ENCODE data around the gene DDX41.
"Not testable (repeated sequence)": the region's sequence is repeated elsewhere in the genome, so short reads cannot be mapped to it uniquely, and the experiment has no call there.

DDX41 gene

DNA sequence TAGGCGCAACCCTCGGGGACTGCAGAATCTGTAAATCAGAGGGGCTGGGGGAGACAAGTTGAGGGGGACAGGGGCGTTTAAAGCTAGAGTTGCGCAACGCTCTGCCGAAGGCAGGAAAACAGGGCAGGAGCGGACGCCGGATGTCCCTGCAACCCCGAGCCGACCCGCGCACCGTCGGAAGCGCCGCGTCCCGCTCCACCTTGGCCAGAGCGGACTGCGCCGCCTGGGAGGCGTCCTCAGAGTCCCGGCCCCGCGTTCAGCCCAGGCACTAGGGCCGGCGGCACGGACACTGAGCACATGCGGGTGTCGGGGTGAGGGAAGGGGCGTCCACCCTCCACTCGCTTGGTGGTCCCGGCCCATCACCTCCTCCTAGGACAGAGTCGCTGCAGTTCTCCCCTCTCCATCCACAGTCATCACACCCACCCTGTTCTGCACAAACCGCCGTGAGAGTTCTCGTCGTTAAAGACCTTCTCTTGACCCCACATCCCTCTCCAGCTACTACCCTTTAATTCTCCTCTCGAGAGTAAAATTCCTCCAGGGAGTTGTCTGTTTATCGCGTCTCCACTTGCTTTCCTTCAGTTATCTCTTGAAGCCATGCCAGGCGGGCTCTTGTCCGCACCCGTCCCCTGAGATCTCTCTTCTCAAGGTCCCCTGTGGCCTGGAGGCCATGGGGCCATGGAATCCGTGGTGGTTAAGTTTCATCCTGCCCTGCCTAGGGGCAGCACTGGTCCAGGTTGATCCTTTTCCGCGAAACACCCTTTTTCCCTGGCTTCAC is 18.6 kb downstream of the DDX41 start:
- no peak for DNase-seq (ENCODE audit: low read depth in 2 of 2)

DNA sequence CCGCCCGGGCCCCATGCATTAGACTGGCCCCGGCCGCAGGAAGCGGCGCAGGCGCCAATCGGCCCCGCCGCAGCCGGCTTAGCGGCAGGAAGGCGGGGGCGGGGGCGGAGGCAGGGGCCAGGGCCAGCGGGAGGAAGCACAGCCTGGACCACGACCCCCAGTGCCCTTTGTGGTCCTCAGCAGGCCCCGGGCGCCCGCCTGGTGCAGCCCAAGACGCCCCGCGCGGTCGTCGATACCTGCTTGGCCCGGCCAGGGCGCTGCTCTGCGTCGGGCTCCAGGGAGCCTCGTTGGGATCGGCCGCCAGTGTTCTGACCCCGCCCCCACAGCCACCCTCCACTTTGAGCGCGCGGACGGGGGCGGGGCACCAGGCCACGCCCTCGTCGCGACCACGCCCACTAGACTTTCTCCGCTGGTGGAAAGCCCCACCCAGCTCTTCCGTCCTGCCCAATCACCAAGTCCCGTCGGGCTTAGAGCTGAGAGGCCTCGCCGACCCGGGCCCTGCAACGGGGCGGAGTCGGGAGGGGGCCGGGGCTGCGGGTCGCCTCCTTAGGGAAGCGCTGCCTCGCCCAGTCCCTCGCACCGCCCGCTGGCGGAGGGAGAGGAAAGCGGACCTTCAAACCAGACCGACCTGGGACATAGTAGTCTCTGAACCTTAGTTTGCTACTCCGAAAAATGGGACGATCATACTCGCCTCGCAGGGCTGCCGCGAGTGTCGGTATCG is 19.3 kb downstream of the DDX41 start, which contains the start of gene PDLIM7:
PDLIM7 (minus strand) TSS at position 313 of the 721 bp plus-strand sequence. CDS start 1,092 bp downstream, outside the sequence.
- peak; percentile 86 to 90 for DNase-seq (ENCODE audit: low read depth in 2 of 2)

DNA sequence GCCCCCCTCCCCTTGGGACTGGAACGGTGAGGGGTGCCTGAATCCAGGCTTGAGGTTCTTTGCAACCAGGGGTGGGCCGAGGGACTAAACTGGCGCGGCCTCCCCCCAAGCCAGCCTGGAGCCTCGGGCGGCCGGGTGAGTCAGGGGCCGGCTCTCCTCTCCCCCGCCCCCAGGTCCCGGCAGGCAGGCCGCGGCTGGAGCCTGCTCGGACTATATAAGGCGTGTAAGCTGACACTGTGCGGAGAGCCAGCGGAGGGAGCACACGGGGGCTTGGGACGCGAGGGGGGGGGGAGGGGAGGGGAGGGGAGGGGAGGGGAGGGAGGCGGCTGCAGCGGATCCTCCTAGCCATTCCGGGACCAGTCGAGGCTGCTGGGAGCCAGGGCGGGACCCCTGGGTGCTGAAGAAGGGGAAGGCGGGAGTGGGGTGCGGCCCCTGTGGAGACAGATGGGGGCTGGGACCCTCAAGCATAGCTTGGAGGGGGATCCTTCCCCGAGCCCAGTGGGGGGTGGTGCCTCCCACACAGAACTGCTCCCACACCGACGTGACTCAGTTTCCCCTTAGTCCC is 20.0 kb downstream of the DDX41 start:
- no peak for DNase-seq (ENCODE audit: low read depth in 2 of 2)

DNA sequence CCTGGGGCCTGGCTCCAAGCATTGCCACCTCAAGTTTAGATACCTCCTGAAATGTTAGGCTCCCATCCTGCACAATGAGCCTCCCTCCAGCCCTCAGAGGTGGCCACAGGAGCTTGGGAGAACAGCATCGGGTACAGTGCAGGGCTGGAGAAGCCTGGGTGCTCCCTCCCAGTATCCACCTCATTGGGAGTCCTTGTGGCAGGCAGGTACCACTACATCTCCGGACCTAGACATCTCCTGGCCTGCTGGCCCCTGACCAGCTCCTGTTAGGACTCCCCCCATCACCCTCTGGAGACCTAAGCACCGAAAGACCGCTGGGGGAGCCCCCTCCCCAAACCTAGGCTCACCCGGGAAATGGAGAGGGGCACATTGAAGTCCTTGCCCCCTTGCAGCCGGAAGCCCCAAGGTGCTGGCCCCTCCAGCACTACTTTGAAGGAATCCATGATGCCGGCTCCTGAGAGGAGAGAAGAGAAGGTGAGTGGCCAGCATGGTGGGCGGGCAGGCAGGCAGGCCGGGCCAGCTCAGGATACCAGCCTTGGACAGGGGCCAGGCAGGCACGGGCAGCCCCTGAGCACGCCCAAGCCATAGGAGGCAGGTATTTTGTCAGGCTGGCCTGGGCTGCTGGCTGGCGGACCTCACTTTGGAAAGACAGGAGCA is 20.6 kb downstream of the DDX41 start:
- no peak for DNase-seq (ENCODE audit: low read depth in 2 of 2)

DNA sequence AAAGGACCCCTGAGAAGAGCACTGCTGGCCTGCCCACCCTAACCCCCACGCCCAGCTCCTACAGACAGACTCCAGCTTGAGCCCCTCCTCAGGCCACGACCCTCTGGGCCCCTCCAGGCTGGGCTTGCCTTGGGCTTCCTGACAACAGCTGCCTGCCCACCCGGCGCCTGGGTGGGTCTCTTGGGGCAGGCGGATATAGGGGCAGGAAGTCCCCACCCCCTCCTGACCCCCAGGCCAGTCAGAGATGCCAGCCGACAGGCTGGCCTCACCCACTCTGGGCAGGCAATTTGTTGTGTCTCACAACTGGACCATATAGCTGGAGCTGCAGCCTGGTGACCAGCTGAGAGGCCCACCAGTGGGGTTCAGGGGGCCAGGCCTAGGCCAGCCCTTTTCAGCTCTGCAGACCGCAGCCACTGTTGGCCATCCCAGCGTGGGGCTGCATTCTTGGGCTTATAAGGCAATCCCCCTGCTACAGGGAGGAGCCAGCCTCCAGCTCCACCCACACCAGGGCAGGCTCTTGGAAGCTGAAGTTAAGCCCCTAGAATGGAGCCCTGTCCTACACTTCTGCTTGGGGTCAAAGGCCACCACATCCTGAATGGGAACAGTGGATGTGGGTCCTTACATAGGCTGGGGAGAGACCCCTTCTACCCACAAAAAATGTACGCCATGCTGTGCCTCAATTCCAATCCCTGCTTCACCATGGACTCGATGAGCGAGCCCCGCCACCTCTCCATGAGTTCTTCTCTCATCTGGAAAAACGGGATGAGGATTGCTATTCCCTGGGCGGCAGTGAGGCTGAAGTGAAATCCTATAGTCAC is 21.3 kb downstream of the DDX41 start:
- DNase-seq (ENCODE audit: low read depth in 2 of 2), result no peak

DNA sequence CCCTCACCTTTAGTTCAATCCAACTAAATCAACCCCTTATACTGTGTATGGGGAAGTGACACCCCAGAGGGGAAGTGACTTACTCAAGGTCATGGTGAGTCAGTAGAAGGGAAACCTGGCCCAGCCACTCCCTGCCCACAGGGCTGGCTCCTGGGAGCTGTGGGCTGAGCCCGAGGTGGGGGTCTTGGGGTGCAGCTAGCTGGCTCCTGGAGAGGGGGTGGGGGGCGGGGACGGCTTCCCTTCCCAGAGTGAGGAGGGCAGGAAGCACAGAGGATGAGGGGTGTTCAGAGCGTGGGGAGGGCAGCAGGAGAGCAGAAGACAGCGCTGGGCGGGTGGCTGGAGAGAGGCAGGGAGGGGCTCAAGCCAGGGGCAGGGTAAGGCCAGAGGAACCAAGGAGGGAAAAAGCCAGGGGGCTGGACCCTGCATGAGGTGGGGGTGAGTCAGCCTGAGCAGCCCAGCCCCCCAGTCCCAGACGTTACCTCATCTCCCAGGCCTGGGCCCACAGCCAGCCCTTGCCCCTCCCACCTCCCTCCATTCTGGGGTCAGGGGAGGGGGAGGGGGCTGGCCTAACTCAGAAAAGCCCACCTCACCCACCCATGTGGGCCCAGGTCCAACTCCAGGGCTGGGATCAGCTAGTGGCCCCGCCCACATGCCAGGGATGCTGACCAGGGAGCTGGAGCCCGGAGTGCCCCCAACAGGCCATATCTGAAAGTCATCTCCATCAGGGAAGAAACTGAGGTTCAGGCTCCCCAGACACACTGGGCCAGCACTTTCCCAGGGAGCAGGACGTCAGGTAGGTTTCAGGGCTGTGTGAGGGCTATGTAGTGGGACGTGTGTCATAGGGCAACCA is 22.2 kb downstream of the DDX41 start:
- DNase-seq (ENCODE audit: low read depth in 2 of 2), result no peak

DNA sequence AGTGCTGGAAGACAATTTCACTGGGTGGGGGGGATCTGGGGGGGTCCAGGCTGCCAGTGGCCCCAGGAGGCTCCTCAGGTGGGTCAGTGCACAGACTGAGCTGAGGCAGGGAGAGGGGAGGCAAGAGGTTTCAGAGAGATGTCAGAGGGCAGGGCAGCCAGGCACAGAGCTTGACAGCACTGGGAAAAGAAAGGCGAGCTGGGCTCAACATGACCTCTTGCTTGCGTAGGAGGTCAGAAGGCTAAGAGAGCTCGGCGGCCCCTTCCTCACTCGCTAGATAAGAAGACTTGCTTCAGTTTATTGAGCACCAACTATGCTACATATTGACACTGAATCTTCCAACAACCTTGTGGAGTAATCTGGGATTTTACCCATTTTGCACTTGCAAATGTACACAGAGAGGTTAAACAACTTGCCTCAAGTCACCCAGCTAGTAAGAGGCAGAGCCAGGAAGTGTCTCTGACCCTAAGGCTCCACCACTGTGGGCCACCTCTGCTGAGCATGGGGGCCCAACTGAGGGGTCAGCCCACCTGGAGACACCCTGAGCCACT is 22.9 kb downstream of the DDX41 start:
- DNase-seq (ENCODE audit: low read depth in 2 of 2), result no peak

DNA sequence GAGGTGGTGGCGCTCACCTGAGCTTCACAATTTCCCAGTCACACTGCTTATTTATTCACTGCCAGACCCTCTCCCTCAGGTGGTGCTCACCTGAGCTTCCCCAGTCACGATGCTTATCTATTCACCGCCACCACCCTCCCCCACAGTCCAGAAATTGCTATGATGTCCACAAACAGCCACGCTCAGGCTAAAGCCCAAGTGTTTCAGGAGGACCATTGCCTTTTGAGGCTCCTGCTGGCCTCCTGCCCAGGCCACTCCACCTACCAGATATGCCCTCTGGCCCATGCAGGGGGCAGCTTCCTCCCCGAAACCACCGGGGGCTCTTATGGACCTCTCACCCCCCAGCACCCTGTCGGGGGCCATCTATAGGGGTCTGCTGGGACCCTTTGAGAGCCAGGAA is 23.9 kb downstream of the DDX41 start:
- DNase-seq (ENCODE audit: low read depth in 2 of 2), result no peak

DNA sequence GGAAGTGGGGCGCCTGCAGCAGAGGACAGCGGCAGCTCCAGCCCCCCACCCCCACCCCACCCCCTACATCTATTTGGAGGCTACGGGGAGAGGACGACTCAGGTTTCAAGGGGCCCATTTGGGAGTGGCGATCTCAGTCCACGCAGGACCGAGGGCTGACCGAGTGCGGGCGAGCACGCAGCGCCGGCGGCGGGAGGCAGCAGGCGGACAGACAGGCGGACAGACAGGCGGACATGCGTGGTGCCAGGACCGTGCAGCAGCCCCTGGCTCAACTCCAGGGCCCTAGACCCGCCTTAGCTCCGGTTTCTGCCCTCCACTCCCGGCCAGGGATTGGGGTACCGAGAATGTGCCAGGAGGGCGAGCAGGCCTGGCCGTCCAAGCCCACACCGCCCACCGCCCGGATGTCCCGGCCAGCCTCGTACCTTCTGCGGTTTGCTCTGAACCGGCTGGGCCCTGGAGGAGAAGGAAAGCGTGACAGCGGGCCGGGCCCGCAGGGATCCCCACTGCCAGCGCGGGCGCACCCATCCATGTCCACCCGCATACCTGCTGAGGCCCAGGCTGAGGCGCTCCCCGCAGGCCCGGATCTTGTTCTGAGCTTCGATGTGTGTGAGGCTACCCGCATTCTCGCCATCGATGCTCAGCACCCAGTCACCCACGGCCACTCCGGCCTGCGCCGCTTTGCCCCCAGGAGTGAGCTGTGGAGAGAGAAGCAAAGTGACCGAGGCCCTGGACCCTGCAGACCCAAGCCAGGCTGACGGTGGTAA is 24.6 kb downstream of the DDX41 start:
- no peak for DNase-seq (ENCODE audit: low read depth in 2 of 2)

DNA sequence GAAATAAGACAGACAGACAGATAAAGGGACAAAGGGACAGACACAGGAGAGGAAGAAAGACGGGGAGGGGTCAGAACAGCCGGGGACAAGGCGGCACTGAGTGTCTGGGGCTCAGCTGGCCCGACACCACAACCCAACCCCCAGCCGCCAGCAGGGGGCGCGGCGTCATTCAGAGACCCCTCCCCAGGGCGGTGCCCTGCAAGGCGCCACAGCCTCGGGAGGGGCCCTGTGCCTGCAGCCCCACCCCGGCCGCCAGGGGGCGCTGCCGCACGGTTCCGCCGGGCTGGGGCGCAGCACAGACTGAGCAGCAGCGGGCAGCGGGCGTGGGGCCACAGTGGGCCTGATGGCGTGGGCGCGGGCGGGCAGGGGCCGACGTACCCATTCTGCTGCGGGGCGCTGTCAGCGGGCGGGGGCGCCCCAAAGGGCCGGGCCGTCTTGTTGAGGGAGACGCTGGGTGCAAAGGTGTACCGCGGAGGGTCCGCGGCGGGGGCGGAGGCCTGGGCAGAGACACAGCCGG is 25.3 kb downstream of the DDX41 start:
- DNase-seq (ENCODE audit: low read depth in 2 of 2), result no peak

DNA sequence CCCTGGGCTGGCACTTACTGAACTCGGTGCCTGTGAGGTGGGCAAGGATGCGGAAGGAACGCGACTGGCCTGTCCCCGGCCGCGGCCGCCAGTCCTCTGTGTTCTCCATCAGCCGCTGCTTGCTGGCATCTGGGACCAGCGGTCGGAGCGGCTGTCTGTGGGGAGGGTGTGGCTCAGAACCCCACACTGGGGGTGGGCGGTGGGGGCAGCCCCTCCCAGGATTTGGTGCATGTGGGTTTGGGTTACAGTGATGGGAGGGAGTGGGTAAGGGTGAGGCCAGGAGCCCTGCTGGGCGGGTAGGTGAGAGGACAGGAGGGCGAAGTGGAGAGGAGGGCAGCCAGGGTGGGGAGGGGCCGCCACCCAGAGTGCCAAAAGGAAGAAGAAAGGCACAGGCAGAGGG is 25.8 kb downstream of the DDX41 start:
- DNase-seq (ENCODE audit: low read depth in 2 of 2), result no peak

DNA sequence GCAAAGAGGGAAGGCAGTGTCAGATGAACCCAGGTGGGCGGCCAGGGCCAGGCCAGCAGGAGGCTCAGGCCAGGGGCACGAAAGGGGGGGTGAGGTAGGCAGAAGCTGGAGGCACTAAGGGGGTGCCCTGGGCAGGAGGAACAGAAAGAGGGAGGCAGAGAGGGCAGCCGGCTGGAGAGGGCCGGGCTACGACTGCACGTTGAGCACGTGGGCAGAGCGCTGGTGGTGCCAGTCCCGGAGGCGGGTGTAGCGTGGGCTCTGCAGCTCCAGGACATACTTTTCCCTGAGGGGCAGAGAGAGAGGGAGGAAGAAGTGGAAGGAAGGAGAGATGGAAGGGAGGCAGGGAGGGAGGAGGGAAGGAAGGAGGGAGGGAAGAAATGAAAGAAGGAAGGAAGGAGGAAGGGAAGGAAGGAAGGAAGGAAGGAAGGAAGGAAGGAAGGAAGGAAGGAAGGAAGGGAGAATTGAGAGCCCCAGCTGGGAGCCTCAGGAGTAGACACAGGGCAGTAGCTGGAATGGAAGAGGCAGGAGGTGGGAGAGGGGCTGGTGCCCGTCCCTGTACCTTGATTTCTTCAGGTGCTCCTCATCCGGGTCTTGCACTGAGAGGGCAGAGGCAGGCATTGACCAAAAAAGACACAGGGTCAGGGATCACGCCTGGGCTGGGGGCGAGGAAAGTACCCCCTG is 26.3 kb downstream of the DDX41 start:
- no peak for DNase-seq (ENCODE audit: low read depth in 2 of 2)

DNA sequence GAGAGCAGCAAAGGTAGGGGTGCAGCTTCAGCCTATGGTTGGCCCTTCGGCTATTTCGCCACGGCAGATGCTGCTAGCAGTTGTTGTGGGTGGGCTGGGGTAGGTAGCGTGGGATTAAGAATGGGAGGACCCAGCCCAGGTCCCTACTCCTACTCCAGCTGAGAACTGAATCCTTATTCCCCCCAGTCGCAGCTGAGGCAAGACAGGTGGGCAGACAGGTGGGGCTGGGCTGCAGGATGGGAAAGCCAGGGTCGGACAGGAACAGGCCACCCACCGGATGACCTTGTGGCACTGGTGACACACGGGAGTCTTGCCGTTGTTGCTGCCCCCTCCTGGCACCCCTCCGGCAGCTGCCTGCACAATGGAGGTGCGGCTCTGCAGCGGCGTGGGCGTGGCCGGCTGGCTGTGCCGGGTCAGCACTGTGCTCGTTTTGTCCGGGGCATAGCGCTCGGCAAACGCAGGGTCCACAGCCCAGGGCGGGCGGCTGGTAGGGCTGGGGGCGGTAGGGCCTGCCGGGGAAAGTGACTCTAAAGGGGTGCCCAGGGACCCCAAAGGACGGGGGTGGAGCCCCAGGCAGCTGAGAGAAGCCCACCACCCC is 27.5 kb downstream of the DDX41 start:
- no peak for DNase-seq (ENCODE audit: low read depth in 2 of 2)

DNA sequence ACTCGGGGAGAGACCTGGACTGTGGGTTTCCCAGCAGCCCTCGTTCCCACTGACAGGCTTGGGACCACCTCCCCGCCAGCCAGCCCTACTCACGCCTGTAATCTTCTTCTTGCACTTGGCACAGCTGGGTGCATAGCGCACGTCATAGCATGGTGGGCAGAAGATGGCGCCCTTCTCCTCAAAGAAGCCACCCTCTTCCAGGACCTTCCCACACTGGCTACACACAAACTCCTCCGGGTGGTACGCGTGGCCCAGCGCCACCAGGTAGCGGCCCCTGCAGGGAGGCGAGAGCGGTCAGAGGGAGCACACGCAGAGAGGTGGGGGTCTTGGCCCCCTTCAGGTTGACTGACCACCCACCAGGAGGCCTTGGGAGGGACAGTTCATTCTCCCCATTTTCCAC is 28.8 kb downstream of the DDX41 start:
- no peak for DNase-seq (ENCODE audit: low read depth in 2 of 2)

DNA sequence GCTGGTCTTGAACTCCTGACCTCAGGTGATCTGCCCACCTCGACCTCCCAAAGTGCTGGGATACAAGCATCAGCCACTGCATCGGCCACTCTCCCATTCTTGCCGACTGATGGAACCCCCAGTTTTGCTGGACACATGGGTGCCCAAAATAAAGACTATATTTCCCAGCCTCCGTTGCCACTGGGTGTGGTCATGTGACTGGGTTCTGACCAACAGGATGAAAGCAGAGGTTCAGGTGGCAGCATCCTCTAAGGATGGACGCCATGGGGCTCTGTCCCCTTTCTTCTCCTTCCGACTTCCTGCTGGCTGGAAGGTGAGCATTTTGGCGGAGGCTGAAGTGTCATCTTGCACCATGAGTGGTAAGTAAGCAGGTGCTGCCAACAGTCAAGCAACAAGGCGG is 29.6 kb downstream of the DDX41 start:
- DNase-seq (ENCODE audit: low read depth in 2 of 2), result no peak

DNA sequence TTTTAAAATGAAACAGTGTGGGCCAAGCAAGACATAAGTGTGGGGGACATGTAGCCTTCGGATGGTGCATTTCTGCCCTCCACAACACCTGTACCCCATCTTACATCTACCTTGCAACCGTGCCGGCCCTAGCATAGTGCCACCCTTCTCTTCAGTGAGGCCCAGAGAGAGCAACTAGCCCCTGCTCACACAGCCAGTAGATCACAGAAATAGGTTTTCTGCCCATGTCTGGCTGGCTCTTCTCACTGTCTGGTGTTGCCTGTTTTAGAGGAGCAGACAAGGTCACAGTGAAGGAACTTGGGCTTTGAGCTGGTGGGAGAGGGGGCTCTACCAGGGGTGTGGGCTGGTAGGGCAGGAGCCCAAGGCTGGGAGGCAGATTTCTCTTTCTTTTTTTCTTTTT is 30.5 kb downstream of the DDX41 start:
- DNase-seq (ENCODE audit: low read depth in 2 of 2), result no peak

DNA sequence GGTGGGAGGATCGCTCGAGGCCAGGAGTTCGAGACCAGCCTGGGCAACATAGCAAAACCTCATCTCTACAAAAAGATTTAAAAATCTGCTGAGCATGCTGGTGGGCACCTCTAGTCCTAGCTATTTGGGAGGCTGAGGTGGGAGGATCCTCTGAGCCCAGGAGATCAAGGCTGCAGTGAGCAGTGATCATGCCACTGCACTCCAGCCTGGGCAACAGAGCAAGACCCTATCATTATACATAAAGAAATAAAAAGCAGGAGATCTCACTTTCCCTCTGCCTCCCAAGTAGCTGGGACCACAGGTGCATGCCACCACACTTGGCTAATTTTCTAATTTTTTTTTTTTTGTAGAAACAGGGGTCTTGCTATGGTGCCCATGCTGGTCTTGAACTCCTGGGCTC is 31.0 kb downstream of the DDX41 start:
- not testable (repeated sequence) for DNase-seq (ENCODE audit: low read depth in 2 of 2)

DNA sequence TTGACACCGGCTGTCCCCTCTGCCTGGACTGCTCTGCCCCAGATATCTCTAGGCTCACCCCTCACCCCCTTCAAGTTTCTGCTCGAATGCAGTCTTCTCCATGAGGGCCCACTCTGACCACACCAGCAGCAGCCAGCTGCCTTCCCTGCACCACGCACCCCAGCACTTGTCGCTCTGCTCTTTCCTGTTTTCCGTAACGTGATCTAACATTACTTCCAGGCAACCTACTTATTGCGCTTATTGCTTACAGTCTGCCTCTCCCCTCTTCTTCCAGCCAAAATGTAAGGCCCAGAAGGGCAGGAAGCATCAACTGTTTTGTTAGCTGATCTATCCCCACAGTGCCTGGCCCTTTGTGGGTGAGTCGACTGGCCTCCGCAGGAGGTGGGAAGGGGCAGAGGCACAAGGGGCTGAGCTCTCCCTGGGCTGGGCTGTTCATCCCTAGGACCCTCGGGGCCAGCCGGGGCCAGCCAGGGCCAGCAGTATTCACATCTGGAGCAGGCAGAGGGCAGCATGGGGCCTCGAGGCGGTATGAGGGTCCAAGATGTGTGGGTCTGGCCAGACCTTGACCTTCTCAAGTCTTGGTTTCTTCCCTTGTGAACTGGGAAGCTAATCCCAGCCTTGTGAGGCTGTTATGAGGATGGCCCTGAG is 31.7 kb downstream of the DDX41 start:
- no peak for DNase-seq (ENCODE audit: low read depth in 2 of 2)
